ENCODE results near the gene EFCAB6. TPM values are rescaled to one million over a fixed set of nuclear protein-coding genes. Genes with fewer than 3 reads are reported as not detected.

The EFCAB6 gene
- total and polyA plus RNA-seq, 2 donors (not counting 1 experiment from before 2014, with no cell fraction given) = 0.07 to 0.10 TPM

GRCh38 chr22:43633631-43634285, 178.3 kb downstream of the EFCAB6 start:
- ChIA-PET POLR2A (no interaction called here), CTCF (no interaction called here)
- H3K4me3 ChIP-seq (ENCODE audit: control extremely low read depth in 1 of 5, extremely low read depth in 1 of 5, insufficient read depth in 1 of 5, low read depth in 2 of 5, low read length in 4 of 5) = no peak overlapping the region
- H3K9me3 ChIP-seq (ENCODE audit: control extremely low read depth in 1 of 3, control insufficient read depth in 2 of 3, insufficient read depth in 1 of 3, low read length in 2 of 3) = peaks cover 0 to 12% (median 3%) of the 10 kb centered on the region in 3 donors
- no peak overlapping the region for H3K4me2 ChIP-seq (replicated peaks; ENCODE audit: low read depth, low read length, poor library complexity, severe bottlenecking)
- ATAC-seq (ENCODE audit: low read depth) = no peak
- H3K9me3 Mint-ChIP-seq (ENCODE audit: insufficient read depth) = no peaks in the 10 kb centered on the region
- peaks cover 12% of the 10 kb centered on the region for H3K27me3 Mint-ChIP-seq
- no peaks in the 10 kb centered on the region for H3K4me1 Mint-ChIP-seq
- H3K79me2 ChIP-seq (ENCODE audit: control insufficient read depth, insufficient read depth, low read length) = no peaks in the 10 kb centered on the region
- H3K27ac ChIP-seq (ENCODE audit: low read length in 2 of 2) = no peak overlapping the region
- no peak overlapping the region for H2AFZ ChIP-seq (ENCODE audit: insufficient read depth, low read depth, low read length, poor library complexity, severe bottlenecking)
- DNase-seq = no peak
- H3K4me1 ChIP-seq (ENCODE audit: control insufficient read depth in 2 of 2, insufficient read depth in 2 of 2, low read length in 2 of 2) = no peaks in the 10 kb centered on the region
- no peaks in the 10 kb centered on the region for H3K27me3 ChIP-seq (replicated peaks in 1 of 4; ENCODE audit: control extremely low read depth in 1 of 4, control insufficient read depth in 3 of 4, insufficient read depth in 4 of 4, low read length in 3 of 4)
- H3K36me3 ChIP-seq (replicated peaks in 1 of 2; ENCODE audit: control extremely low read depth in 1 of 2, control insufficient read depth in 1 of 2, extremely low read depth in 1 of 2, insufficient read depth in 2 of 2, low read length in 1 of 2) = no peaks in the 10 kb centered on the region
- no peak overlapping the region for H3K4me3 Mint-ChIP-seq
- H3K27ac Mint-ChIP-seq = no peak overlapping the region
- H3K9ac ChIP-seq (ENCODE audit: low read length) = no peak overlapping the region
- intact Hi-C loops (cut with micrococcal nuclease) = no loop called here
- TF ChIP-seq, protein P1, sequence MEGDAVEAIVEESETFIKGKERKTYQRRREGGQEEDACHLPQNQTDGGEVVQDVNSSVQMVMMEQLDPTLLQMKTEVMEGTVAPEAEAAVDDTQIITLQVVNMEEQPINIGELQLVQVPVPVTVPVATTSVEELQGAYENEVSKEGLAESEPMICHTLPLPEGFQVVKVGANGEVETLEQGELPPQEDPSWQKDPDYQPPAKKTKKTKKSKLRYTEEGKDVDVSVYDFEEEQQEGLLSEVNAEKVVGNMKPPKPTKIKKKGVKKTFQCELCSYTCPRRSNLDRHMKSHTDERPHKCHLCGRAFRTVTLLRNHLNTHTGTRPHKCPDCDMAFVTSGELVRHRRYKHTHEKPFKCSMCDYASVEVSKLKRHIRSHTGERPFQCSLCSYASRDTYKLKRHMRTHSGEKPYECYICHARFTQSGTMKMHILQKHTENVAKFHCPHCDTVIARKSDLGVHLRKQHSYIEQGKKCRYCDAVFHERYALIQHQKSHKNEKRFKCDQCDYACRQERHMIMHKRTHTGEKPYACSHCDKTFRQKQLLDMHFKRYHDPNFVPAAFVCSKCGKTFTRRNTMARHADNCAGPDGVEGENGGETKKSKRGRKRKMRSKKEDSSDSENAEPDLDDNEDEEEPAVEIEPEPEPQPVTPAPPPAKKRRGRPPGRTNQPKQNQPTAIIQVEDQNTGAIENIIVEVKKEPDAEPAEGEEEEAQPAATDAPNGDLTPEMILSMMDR (IDR thresholded peaks at IDR 0.05) = no peak
- no peak for TF ChIP-seq EZH2 (IDR thresholded peaks at IDR 0.05; ENCODE audit: borderline replicate concordance, insufficient read depth, low read depth, low read length, poor library complexity, severe bottlenecking)
- no peaks in the 10 kb centered on the region for H4K20me1 ChIP-seq (ENCODE audit: control insufficient read depth, insufficient read depth, low read length, poor library complexity, severe bottlenecking)
- WGBS (ENCODE audit: insufficient coverage) = 39% methylated on average over 12 of the region's 13 CpGs

DNA sequence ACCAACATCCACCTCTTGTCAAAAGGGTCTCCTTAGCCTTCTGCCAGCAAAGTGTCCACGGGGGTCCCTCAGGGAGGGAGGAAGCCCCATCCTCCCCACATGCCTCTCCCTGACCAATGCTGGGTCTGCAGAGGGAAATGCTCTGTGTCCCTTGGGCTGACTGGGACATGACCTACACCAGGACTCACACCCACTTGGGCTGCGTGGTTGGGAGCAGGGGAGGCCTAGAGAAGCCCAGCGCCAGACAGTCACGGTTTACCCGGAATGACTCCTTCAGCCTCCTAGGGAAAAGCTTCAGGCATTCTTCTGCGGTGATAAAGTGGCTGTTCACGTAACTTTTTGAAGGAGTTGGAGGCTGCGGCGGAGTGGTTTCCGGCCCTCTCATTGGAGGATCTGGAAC, 180.3 kb downstream of the EFCAB6 start:
- peaks cover 12% of the 10 kb centered on the region for H3K27me3 Mint-ChIP-seq
- TF ChIP-seq EZH2 (IDR thresholded peaks at IDR 0.05; ENCODE audit: borderline replicate concordance, insufficient read depth, low read depth, low read length, poor library complexity, severe bottlenecking) = no peak
- TF ChIP-seq, protein P1 (IDR thresholded peaks at IDR 0.05) = no peak
- H3K9me3 Mint-ChIP-seq (ENCODE audit: insufficient read depth) = no peaks in the 10 kb centered on the region
- ATAC-seq (ENCODE audit: low read depth) = no peak
- H3K4me3 Mint-ChIP-seq = no peak overlapping the region
- intact Hi-C loops (cut with micrococcal nuclease) = no loop called here
- no peaks in the 10 kb centered on the region for H3K36me3 ChIP-seq (replicated peaks in 1 of 2; ENCODE audit: control extremely low read depth in 1 of 2, control insufficient read depth in 1 of 2, extremely low read depth in 1 of 2, insufficient read depth in 2 of 2, low read length in 1 of 2)
- no peak overlapping the region for H3K27ac Mint-ChIP-seq
- H3K4me2 ChIP-seq (replicated peaks; ENCODE audit: low read depth, low read length, poor library complexity, severe bottlenecking) = no peak overlapping the region
- H3K79me2 ChIP-seq (ENCODE audit: control insufficient read depth, insufficient read depth, low read length) = no peaks in the 10 kb centered on the region
- H3K4me3 ChIP-seq (ENCODE audit: control extremely low read depth in 1 of 5, extremely low read depth in 1 of 5, insufficient read depth in 1 of 5, low read depth in 2 of 5, low read length in 4 of 5) = no peak overlapping the region
- H3K27me3 ChIP-seq (replicated peaks in 1 of 4; ENCODE audit: control extremely low read depth in 1 of 4, control insufficient read depth in 3 of 4, insufficient read depth in 4 of 4, low read length in 3 of 4) = no peaks in the 10 kb centered on the region
- H4K20me1 ChIP-seq (ENCODE audit: control insufficient read depth, insufficient read depth, low read length, poor library complexity, severe bottlenecking) = no peaks in the 10 kb centered on the region
- CTCF ChIA-PET = no interaction called here
- POLR2A ChIA-PET = no interaction called here
- H2AFZ ChIP-seq (ENCODE audit: insufficient read depth, low read depth, low read length, poor library complexity, severe bottlenecking) = no peak overlapping the region
- 97% methylated on average over 9 of the region's 10 CpGs for WGBS (ENCODE audit: insufficient coverage)
- H3K9ac ChIP-seq (ENCODE audit: low read length) = no peak overlapping the region
- no peaks in the 10 kb centered on the region for H3K9me3 ChIP-seq (ENCODE audit: control extremely low read depth in 1 of 3, control insufficient read depth in 2 of 3, insufficient read depth in 1 of 3, low read length in 2 of 3)
- H3K27ac ChIP-seq (ENCODE audit: low read length in 2 of 2) = no peak overlapping the region
- H3K4me1 Mint-ChIP-seq = no peaks in the 10 kb centered on the region
- DNase-seq = no peak
- no peaks in the 10 kb centered on the region for H3K4me1 ChIP-seq (ENCODE audit: control insufficient read depth in 2 of 2, insufficient read depth in 2 of 2, low read length in 2 of 2)
